GM19328 (cell line): ENCODE data around the gene IFITM2.
"Not testable (repeated sequence)": the region's sequence is repeated elsewhere in the genome, so short reads cannot be mapped to it uniquely, and the experiment has no call there.

Experiments used
- ATAC-seq: cut with Tn5 transposase; IDR thresholded peaks from one replicate; pipeline ENCODE4 v1.9.1; 2021; ENCODE audit warnings: mild to moderate bottlenecking, moderate library complexity; ENCODE audit not compliant: unreplicated experiment

IFITM2 gene

DNA sequence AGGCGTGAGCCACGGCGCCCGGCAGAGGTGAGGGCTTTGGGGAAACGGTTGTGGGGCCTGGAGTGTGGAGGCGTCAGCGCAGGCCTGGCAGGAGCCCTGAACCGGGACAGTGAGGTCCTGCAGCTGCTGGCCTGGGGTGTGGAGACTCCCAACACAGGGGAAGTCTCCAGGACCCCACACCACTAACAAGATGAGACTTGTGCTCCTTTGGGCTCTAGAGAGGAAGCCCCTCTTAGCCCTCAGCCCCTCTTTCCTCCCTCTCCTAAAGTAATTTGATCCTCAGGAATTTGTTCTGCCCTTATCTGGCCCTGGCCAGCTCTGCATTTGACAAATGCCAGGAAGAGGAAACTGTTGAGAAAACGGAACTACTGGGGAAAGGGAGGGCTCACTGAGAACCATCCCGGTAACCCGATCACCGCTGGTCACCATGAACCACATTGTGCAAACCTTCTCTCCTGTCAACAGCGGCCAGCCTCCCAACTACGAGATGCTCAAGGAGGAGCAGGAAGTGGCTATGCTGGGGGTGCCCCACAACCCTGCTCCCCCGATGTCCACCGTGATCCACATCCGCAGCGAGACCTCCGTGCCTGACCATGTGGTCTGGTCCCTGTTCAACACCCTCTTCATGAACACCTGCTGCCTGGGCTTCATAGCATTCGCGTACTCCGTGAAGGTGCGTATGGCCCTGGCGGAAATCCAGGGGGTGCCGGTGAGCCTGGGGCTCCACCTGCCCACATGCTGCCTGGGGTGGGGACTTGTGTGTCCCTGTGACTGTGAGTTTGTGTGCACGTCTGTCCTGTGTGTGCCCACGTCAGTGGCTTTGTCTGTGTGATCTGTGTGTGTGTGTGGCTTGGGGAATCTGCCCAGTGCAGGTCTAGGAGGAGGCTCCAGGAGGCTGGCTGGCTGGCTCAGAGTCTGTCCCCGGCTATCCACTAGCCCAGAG is at the start of gene IFITM2:
Gene IFITM2, plus strand, starts transcription at position 51 of the 943 bp plus-strand sequence. Its CDS starts 377 bp downstream, at position 428.
- ATAC-seq = not testable (repeated sequence)

DNA sequence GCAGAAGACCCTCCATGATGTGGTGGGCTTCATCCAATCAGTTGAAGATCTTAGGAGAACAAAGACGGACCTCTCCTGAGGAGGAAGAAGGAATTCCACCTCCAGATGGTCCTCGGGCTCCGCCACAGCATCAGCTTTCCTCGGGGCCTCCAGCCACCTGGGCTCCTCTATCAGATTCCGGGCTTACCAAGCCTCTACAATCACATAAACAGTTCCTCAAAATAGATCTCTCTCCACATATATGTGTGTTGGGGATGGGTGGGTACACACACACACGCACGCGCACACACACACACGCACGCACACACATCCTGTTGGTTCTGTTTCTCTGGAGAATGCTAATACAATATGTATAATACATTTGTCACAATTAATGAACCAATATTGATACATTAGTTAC is 48.2 kb upstream of the IFITM2 start:
- ATAC-seq = no peak

DNA sequence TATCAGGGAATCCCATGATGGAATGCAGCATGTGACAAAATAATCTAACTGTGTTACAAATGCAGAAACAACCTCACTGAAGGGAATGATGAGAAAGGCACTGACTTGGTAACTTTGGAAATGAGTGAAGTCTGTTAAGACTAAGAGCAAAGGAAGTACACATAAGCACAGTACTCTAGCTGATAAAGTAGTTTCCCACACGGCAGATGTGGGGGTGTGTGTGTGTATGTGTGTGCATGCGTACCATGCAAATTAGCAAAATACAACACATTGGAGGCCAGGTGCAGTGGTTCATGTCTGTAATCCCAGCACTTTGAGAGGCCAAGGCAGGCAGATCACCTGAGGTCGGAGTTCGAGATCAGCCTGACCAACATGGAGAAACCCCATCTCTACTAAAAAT is 46.0 kb upstream of the IFITM2 start:
- ATAC-seq = no peak

DNA sequence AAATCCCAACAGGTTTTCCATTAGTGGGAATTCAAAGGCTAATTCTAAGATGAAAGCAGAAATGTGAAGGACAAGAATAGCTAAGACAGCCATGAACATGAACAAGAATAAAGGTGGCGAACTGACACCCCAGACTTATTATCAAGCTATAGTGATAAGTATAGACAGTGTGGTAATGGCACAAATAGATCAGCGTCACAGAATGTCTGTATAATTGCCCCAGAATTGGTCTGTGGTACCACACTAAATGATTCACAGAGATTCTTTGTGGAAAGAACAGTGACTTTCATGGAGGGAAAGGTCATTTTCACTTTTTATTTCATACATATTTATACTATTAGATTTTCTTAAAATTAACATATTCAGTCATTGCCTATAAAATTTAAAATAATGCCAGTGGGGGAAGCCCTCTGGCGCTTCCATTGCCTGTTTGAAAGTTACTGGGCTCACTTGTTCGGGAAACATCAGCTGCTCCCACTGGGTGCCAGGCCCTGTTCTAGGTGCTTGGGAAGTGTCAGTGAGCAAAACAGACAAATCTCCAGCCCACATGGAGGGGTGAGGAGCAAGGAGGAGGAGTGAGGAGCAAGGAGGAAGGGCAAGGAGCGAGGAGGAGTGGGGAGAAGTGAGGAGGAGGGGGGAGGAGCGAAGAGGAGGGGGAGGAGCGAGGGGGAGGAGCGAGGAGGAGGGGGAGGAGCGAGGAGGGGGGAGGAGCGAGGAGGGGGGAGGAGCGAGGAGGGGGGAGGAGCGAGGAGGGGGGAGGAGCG is 40.8 kb upstream of the IFITM2 start:
- no peak for ATAC-seq

DNA sequence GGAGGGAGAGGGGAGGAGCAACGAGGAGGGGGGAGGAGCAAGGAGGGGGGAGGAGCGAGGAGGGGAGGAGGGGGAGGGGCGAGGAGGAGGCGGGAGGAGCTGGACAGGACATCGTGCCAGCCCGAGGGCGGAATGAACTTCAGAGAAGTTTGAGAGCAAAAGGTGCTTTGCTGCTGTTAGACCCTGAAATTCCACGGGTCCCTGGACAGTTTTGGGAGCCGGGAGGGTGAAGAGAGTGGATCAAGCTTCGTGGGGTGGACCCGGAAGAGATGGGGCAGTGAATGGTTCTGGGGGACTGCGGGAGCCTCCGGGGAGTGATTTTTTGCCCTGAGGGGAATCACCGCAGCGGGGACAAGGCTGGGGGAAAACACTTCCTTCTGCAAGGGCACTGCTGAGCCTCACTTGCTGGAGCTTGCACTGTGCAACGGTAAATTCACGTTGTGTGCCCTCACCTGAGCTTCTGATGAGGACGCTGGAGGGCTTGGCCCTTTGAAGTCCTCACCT is 40.1 kb upstream of the IFITM2 start:
- ATAC-seq = no peak

DNA sequence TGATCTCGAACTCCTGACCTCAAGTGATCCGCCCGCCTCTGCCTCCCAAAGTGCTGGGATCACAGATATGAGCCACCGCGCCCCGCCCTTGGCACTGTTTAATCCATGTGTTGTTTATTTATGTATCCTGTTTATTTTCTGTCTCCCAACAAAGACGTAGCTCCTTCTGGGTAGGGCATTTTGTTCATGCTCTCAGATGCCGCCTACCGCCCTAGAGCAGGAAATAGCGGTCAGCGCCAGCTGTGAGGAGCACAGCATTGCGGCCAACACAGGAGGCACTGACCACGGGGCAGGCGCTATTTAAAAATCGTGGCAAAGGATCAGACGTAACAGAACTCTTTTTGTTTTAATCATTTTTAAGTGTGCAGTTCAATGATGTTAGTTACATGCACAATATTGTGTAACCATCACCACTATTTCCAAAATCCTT is 38.9 kb upstream of the IFITM2 start:
- peak; percentile 39 for ATAC-seq

DNA sequence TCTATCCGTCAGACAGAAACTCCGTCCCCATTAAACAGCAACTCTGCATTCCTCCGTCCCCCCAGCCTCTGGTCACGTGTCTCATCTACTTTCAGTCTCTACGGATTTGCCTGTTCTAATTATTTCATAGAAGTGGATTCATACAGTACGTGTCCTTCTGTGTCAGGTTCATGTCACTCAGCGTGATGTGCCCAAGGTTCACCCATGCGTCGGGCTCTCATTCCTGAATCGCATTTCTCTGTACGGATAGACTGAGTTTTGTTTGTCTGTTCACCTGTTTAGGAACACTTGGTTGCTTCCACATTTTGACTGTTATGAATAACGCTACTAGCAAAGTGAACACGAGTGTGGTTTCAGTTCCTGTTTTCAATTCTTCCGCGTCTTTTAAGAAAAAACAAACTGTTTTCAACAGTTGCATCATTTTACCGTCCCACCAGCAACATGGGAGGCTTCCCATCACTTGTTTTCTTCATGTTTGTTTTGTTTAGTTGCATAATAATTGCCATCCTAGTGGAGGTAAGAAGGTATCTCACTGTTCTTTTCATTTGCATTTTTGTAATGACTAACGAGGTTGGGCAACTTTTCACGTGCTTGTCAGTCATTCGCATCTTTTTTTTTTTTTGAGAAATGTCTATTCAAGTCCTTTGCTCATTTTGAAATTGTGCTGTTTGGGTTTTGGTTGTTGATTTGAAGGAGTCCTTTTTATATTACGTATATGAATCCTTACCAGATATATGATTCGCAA is 38.3 kb upstream of the IFITM2 start:
- ATAC-seq = peak; percentile 61

DNA sequence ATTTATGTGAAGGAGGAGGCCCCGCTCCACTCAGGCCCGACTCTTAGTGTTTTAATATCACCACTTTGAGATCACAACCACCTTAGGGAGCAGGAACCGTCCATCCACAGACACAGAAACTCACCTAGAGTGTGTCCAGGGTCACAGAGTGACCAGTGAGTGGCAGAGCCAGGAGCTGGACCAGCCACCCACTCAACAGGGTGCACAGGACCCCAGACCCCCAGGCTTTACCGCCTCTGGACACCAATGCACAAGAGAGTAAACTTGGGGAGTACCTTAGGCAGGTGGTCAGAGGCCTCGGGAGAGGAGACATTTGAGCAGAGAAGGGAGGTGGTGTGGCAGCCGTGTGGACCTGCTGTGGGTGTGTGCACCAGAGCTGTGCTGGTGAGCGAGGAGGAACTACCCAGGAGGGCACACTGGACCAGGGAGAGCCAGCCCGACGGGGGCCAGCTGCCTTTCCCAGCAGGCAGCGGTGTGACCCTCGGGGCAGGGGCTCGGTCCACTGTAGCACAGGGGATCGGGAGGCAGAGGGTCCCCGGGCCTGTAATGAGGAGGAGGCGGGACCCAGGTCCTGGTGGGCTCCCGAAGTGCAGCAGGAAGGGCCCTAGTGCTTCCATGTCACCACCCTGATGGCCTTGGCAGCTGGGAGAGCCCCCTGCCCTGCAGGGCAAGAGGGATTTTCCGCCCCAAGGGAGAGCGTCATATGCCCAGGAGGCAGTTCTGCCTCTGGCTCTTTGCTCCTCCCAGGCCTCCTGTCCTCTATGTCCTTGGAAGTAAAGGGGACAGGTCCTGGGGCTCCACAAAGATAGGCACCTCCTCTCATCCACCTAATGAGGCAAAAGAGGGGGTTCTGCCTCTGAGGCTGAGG is 36.9 kb upstream of the IFITM2 start:
- ATAC-seq = no peak

DNA sequence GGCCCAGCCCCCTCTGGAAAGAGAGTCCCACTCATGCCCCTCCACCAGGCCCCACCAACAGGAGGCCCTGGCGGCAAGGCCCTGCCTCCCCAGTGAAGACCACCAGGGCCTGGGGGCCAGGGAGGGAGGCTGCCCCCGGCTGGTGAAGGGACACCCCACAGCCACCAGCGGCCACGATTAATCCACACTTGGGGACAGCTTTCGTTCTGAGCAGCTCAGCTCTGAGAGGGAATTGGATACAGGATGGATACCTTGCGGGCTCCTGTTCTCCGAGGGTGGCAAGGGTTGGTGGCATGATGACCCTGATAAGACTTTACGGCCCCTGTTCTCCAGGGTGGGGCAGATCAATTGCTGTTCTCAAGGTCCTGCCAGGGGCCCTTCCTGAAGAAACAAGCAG is 36.3 kb upstream of the IFITM2 start:
- ATAC-seq = no peak

DNA sequence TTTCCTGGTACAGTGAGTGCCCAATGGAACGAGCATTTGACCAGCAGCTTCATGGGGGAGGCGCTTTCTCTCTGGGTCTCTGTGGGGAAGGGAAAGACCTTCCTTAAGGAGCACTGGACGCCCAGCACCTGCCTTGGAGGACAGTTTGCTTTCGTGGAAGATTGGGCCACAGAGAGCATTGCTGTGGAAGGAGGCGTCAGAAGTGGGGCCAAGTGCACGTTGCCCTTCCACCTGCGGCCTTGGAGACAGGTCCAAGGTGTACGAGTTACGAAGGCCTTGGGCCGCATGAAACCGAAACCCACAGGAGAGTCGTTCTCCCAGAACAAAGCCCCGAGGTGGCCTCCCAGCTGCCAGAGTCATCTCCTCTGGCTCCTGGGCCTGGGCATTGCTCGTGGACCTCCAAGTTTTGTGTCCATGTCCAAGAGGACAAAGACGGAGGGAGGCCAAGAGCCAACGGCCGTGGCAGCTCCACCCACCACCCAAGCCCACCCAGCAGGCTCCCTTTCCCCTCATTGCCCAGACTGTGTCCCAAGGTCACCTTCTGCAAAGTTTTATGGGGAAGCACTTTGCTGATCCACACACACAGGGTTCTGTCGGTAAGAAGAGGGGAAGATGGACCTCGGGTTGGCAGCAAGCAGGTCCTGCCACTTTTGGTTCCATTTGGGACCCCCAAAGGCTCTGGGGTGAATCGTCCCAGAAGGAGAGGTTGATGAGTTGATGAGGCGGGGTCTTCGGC is 35.3 kb upstream of the IFITM2 start:
- ATAC-seq = no peak

DNA sequence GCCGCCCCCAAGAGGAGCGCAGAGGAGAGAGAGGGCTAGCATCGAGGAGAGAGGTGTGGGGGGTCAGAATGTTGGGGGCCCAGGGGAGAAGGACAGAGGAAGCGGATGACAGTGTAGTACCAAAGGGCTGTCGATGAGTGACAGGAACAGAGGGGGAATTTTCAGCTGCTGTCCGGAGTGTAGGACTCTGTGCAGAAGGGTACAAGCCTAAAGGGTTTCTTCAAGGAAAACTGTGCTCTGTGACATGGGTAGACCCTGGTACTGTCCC is 34.8 kb upstream of the IFITM2 start:
- no peak for ATAC-seq

DNA sequence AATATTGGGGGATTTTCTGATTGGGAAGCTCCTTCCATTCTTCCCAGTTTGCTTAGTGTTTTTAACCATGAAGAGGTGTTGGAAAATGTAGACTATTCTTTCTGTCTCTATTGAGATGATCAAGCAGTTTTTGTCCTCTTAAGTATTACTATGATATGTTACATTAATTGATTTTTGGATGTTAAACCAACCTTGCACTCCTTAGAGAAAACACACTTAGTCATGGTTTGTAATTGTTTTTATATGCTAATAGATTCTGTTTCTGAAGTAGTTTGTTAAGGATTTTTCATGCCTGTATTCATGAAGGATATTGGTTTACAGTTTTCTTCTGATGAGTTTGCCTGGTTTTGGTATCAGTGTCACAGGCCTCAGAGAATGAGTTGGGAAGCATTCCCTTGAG is 31.4 kb upstream of the IFITM2 start:
- no peak for ATAC-seq

DNA sequence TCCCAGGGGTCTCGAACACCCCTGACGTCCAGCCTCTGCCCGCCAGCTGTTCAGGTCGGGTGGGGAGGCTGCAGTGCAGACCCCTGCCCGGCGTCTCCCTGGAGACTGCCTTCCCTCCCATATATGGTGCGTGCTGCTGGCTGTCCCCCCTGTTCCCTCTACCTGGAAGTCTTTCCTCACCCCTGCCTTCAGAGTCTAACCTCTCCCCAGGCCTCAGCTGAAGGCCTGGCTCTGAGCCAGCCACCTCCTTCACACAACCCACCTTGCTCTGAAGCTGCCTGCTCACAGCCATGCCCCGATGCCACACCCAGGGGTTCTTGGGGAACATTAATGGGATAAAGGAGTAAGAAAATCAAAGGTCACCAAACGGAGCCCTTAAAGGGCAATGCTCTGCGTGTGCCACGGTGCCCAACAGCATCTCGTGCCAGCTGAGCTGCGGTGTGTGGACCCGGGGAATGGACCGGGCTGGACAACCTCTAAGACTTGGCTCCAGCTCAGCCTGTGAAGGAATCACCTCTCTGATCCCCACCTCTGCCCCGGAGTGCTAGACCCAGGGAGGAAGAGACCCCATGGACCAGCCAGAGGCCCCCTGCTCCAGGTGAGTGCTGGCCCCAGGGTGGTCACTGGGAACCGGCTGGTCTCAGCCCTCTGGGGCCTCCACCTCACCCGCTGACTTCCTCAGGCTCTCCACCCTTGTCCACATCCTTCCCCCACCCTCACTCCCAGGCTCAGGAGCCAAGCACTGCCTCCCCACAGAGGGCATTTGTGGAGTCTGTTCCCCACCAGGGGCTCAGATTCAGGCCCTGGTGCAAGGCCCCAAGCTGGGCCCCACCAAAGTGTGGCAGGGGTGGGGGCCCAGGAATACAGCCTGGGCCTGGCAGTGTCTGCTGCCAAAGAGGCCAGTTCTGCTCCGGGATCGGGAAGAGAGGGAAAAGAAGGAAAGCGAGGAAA is 29.3 kb upstream of the IFITM2 start, which contains the start of gene NLRP6:
Gene NLRP6, plus strand, starts transcription at position 407 of the 951 bp plus-strand sequence. Its CDS starts 163 bp downstream, at position 570.
- no peak for ATAC-seq

DNA sequence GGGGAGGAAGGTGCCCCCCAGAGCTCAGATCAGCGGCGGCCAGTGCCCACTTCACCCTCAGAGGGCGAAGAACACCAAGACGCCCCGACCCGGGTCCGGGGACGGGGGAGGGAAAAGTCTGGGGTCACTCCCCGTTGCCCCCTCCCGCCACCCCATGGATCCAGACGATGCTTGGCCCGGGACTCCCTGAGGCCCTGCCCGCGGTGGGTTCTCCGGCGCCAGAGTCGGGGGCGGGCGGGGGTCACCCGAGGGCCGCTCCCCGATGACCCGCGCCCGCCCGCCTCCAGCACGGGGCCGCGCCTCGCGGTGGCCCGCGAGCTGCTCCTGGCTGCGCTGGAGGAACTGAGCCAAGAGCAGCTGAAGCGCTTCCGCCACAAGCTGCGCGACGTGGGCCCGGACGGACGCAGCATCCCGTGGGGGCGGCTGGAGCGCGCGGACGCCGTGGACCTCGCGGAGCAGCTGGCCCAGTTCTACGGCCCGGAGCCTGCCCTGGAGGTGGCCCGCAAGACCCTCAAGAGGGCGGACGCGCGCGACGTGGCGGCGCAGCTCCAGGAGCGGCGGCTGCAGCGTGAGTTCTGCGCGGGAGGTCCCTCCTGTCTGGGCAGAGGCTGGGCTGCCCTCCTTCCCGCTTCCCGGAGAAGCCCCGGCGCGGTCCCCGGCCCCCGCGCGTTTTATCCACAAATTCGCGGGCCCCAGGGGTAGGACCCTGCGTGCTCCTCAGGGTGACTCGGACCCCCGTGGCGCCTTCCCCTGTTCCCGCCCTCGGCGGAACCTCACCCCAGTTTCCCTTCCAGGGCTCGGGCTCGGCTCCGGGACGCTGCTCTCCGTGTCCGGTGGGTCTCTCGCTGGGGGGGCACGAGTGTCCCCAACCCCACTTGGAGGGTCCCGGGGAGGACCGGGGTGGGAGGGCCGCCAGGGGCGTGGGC is 28.3 kb upstream of the IFITM2 start:
- no peak for ATAC-seq

DNA sequence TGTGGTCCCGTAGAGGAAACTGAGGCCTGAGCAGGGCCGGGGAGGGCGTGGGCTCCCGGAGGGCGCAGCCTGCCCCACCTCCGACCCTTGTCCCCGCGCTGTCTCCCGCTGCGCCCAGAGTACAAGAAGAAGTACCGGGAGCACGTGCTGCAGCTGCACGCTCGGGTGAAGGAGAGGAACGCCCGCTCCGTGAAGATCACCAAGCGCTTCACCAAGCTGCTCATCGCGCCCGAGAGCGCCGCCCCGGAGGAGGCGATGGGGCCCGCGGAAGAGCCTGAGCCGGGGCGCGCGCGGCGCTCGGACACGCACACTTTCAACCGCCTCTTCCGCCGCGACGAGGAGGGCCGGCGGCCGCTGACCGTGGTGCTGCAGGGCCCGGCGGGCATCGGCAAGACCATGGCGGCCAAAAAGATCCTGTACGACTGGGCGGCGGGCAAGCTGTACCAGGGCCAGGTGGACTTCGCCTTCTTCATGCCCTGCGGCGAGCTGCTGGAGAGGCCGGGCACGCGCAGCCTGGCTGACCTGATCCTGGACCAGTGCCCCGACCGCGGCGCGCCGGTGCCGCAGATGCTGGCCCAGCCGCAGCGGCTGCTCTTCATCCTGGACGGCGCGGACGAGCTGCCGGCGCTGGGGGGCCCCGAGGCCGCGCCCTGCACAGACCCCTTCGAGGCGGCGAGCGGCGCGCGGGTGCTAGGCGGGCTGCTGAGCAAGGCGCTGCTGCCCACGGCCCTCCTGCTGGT is 27.5 kb upstream of the IFITM2 start:
- no peak for ATAC-seq

DNA sequence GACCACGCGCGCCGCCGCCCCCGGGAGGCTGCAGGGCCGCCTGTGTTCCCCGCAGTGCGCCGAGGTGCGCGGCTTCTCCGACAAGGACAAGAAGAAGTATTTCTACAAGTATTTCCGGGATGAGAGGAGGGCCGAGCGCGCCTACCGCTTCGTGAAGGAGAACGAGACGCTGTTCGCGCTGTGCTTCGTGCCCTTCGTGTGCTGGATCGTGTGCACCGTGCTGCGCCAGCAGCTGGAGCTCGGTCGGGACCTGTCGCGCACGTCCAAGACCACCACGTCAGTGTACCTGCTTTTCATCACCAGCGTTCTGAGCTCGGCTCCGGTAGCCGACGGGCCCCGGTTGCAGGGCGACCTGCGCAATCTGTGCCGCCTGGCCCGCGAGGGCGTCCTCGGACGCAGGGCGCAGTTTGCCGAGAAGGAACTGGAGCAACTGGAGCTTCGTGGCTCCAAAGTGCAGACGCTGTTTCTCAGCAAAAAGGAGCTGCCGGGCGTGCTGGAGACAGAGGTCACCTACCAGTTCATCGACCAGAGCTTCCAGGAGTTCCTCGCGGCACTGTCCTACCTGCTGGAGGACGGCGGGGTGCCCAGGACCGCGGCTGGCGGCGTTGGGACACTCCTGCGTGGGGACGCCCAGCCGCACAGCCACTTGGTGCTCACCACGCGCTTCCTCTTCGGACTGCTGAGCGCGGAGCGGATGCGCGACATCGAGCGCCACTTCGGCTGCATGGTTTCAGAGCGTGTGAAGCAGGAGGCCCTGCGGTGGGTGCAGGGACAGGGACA is 26.7 kb upstream of the IFITM2 start:
- ATAC-seq = no peak
